Measurements from ENCODE around the gene EXOC1L. TPM values are rescaled to one million over a fixed set of nuclear protein-coding genes. Genes with fewer than 3 reads are reported as not detected.
A peak's percentile ranks its signal among the peaks of the same experiment; 100 is the strongest.

EXOC1L gene
- total RNA-seq, 1 experiment from 2014 or later, result not detected

DNA sequence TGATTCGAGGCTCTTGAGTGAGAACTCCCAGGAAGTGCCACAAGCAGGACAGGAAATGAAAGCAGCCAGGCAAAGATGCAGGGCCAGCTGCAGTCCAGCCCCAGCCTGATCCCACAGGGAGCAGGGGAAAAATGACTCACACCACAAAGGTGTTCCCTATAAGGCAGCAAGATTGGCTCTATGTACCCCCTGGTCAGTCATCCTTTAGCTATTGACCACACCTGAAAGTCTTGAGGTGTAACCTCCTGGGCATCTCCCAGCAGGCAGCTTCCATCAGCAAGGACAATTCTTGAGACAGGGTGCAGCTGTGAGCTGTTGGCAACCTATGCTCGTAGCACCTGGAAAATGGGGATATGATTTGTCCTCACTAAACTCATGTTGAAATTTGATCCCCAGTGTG, 27.9 kb upstream of the EXOC1L start:
- Histone ChIP-seq H3K27me3 (ENCODE audit: insufficient read depth, low read length) (no peaks in the 10 kb centered on the region), H3K4me1 (ENCODE audit: control insufficient read depth in 1 of 2, insufficient read depth in 2 of 2, low read length in 2 of 2) (peaks cover 0 to 8% of the 10 kb centered on the region in 2 experiments; a peak in 2 of 4 replicates), H3K4me2 (ENCODE audit: low read length) (peak overlapping the region; percentile 24; the same call in 1 of the 2 replicates), H3K36me3 (ENCODE audit: control insufficient read depth in 1 of 2, insufficient read depth in 2 of 2, low read length in 2 of 2) (no peaks in the 10 kb centered on the region), H3K27ac (ENCODE audit: low read depth, low read length) (no peak overlapping the region), H3K4me3 (replicated peaks in 1 of 2; ENCODE audit: low read depth in 1 of 2, low read length in 2 of 2) (no peak overlapping the region), H4K20me1 (ENCODE audit: insufficient read depth) (no peaks in the 10 kb centered on the region), H2AFZ (ENCODE audit: low read depth, low read length, poor library complexity, severe bottlenecking) (peak overlapping the region; percentile 36), H3K9me3 (ENCODE audit: control insufficient read depth in 1 of 2, insufficient read depth in 1 of 2, low read depth in 1 of 2, low read length in 2 of 2) (no peaks in the 10 kb centered on the region), H3K9me2 (ENCODE audit: insufficient read depth) (no peaks in the 10 kb centered on the region; the same call in 1 of the 2 replicates), H3K9ac (ENCODE audit: low read length) (no peak overlapping the region), H3K79me2 (ENCODE audit: insufficient read depth, low read length) (no peaks in the 10 kb centered on the region)
- BruUV-seq (replicated peaks), result no TSS peak
- ATAC-seq, result peak; percentile 49; the same call in 1 of the 2 replicates
- no peak for DNase-seq (ENCODE audit: low read depth, low spot score)
- ChIA-PET CTCF (no interaction called here), POLR2A (no interaction called here), RAD21 (ENCODE audit: low non-redundant PET in 1 of 2, low total read pairs in 2 of 2, uncharacterized antibody in 2 of 2, unreplicated experiment in 2 of 2) (no interaction called here)
- intact Hi-C loops (cut with micrococcal nuclease), result no loop called here
- no peak for TF ChIP-seq ELF1 (IDR thresholded peaks at IDR 0.05; ENCODE audit: borderline replicate concordance, low read depth)
- peak; percentile 23; the same call in 1 of the 2 replicates for TF ChIP-seq ZFX (IDR thresholded peaks at IDR 0.05)

- CTCF ChIA-PET, result no interaction called here
- POLR2A ChIA-PET, result no interaction called here
- TF ChIP-seq EZH2 (IDR thresholded peaks at IDR 0.05) (no peak), EGR1 (IDR thresholded peaks at IDR 0.05; ENCODE audit: low read depth) (no peak), CTCF (IDR thresholded peaks at IDR 0.05 in 2 of 3, conservative IDR thresholded peaks at IDR 0.05 in 1 of 3; ENCODE audit: borderline replicate concordance in 1 of 3, insufficient read depth in 1 of 3, low read depth in 2 of 3, low read length in 2 of 3) (no peak), JUND (IDR thresholded peaks at IDR 0.05) (no peak), ELF1 (IDR thresholded peaks at IDR 0.05; ENCODE audit: borderline replicate concordance, low read depth) (no peak), SP1 (IDR thresholded peaks at IDR 0.05; ENCODE audit: low read depth) (no peak), CEBPB (IDR thresholded peaks at IDR 0.05; ENCODE audit: low read depth) (no peak), EZH2phosphoT487 (IDR thresholded peaks at IDR 0.05; ENCODE audit: borderline replicate concordance) (no peak), SRF (IDR thresholded peaks at IDR 0.05; ENCODE audit: low read depth) (no peak), ZNF274 (IDR thresholded peaks at IDR 0.05; ENCODE audit: low read depth, low read length) (no peak), RAD21 (IDR thresholded peaks at IDR 0.05; ENCODE audit: low read depth) (no peak), SIN3A (IDR thresholded peaks at IDR 0.05; ENCODE audit: low read depth) (no peak), POLR2AphosphoS5 (IDR thresholded peaks at IDR 0.05; ENCODE audit: low read depth, low read length) (no peak), TCF7L2 (IDR thresholded peaks at IDR 0.05; ENCODE audit: borderline replicate concordance, extremely low read depth, insufficient read depth, insufficient read length) (no peak)
- TF ChIP-seq, protein P1, sequence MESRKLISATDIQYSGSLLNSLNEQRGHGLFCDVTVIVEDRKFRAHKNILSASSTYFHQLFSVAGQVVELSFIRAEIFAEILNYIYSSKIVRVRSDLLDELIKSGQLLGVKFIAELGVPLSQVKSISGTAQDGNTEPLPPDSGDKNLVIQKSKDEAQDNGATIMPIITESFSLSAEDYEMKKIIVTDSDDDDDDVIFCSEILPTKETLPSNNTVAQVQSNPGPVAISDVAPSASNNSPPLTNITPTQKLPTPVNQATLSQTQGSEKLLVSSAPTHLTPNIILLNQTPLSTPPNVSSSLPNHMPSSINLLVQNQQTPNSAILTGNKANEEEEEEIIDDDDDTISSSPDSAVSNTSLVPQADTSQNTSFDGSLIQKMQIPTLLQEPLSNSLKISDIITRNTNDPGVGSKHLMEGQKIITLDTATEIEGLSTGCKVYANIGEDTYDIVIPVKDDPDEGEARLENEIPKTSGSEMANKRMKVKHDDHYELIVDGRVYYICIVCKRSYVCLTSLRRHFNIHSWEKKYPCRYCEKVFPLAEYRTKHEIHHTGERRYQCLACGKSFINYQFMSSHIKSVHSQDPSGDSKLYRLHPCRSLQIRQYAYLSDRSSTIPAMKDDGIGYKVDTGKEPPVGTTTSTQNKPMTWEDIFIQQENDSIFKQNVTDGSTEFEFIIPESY (IDR thresholded peaks at IDR 0.05; ENCODE audit: extremely low read depth, insufficient replicate concordance, low read length), result no peak
Observed at GRCh38 chr4:55793479-55793878, 26.1 kb upstream of the EXOC1L start.

More at GRCh38 chr4:55793479-55793878, 26.1 kb upstream of the EXOC1L start:
- Histone ChIP-seq H3K9me2 (ENCODE audit: insufficient read depth) (no peaks in the 10 kb centered on the region; the same call in 1 of the 2 replicates), H3K27ac (ENCODE audit: low read depth, low read length) (no peak overlapping the region), H3K4me2 (ENCODE audit: low read length) (no peak overlapping the region), H3K27me3 (ENCODE audit: insufficient read depth, low read length) (no peaks in the 10 kb centered on the region), H3K9ac (ENCODE audit: low read length) (no peak overlapping the region), H3K9me3 (ENCODE audit: control insufficient read depth in 1 of 2, insufficient read depth in 1 of 2, low read depth in 1 of 2, low read length in 2 of 2) (no peaks in the 10 kb centered on the region), H2AFZ (ENCODE audit: low read depth, low read length, poor library complexity, severe bottlenecking) (no peak overlapping the region), H3K79me2 (ENCODE audit: insufficient read depth, low read length) (no peaks in the 10 kb centered on the region), H4K20me1 (ENCODE audit: insufficient read depth) (no peaks in the 10 kb centered on the region), H3K36me3 (ENCODE audit: control insufficient read depth in 1 of 2, insufficient read depth in 2 of 2, low read length in 2 of 2) (no peaks in the 10 kb centered on the region), H3K4me3 (replicated peaks in 1 of 2; ENCODE audit: low read depth in 1 of 2, low read length in 2 of 2) (no peak overlapping the region), H3K4me1 (ENCODE audit: control insufficient read depth in 1 of 2, insufficient read depth in 2 of 2, low read length in 2 of 2) (peaks cover 0 to 8% of the 10 kb centered on the region in 2 experiments; a peak in 2 of 4 replicates)
- DNase-seq (ENCODE audit: low read depth, low spot score) (no peak), ATAC-seq (no peak)
- no TSS peak for BruUV-seq (replicated peaks)
- RAD21 ChIA-PET (ENCODE audit: low non-redundant PET in 1 of 2, low total read pairs in 2 of 2, uncharacterized antibody in 2 of 2, unreplicated experiment in 2 of 2), result no interaction called here
- intact Hi-C loops (cut with micrococcal nuclease), result no loop called here

All from HCT116 (cell line).